ENCODE results near the gene PTPRU.

PTPRU gene

GRCh38 chr1:29230553-29231378, 5.6 kb upstream of the PTPRU start, which contains the start of gene MECR (continued):
- TF ChIP-seq REST (tag by site-specific recombination; IDR thresholded peaks at IDR 0.05) (no peak), ZBTB11 (tag by site-specific recombination; conservative IDR thresholded peaks at IDR 0.05; ENCODE audit: low read depth) (0 out of 2 replicates have a peak, but pooled peaks have one; percentile 11), ZNF157 (tag by site-specific recombination; IDR thresholded peaks at IDR 0.05) (no peak), ZNF211 (tag by site-specific recombination; IDR thresholded peaks at IDR 0.05; ENCODE audit: low read depth) (no peak), ZNF645 (tag by site-specific recombination; IDR thresholded peaks at IDR 0.05) (no peak), ZNF639 (tag by site-specific recombination; IDR thresholded peaks at IDR 0.05) (no peak), GLIS1 (tag by site-specific recombination; IDR thresholded peaks at IDR 0.05) (peak; percentile 93), SALL2 (tag by site-specific recombination; IDR thresholded peaks at IDR 0.05; ENCODE audit: borderline replicate concordance) (no peak), ZFHX2 (tag by site-specific recombination; conservative IDR thresholded peaks at IDR 0.05) (no peak; the same call in none of the 2 replicates), RBAK (tag by site-specific recombination; IDR thresholded peaks at IDR 0.05) (no peak), ZNF48 (tag by site-specific recombination; IDR thresholded peaks at IDR 0.05) (no peak), ZNF660 (tag by site-specific recombination; IDR thresholded peaks at IDR 0.05) (peak; percentile 75; the same call in 1 of the 2 replicates), ZNF174 (tag by site-specific recombination; IDR thresholded peaks at IDR 0.05) (no peak), ZNF768 (tag by site-specific recombination; IDR thresholded peaks at IDR 0.05) (no peak), ZNF426 (tag by site-specific recombination; IDR thresholded peaks at IDR 0.05) (no peak), ZNF544 (tag by site-specific recombination; IDR thresholded peaks at IDR 0.05) (no peak), OVOL3 (tag by site-specific recombination; IDR thresholded peaks at IDR 0.05) (no peak), ZBTB6 (tag by site-specific recombination; IDR thresholded peaks at IDR 0.05) (0 out of 2 replicates have a peak, but pooled peaks have one; percentile 16), ZNF555 (tag by site-specific recombination; conservative IDR thresholded peaks at IDR 0.05) (no peak), TRIM28 (IDR thresholded peaks at IDR 0.05; ENCODE audit: borderline replicate concordance, low read length) (no peak), ZNF148 (tag by site-specific recombination; IDR thresholded peaks at IDR 0.05; ENCODE audit: borderline replicate concordance) (no peak), ZBTB10 (tag by site-specific recombination; IDR thresholded peaks at IDR 0.05) (peak; percentile 86)
